Vagina (tissue), 2 donors: ENCODE results near the gene EMSY. TPM values are rescaled to one million over a fixed set of nuclear protein-coding genes. Genes with fewer than 3 reads are reported as not detected.

Experiments
- DNase-seq, 2 donors: peaks; one replicate each; pipeline ENCODE4 v3.0.0-alpha.2; 2017; ENCODE audit errors: extremely low spot score in 2 of 2
- H3K27ac ChIP-seq: fragments of 200-600 bp; sonication (generic); one replicate; pipeline ENCODE4 v1.5.1; 2019
- H3K27me3 ChIP-seq: fragments of 200-600 bp; sonication (generic); one replicate; pipeline ENCODE4 v1.5.1; 2019
- H3K36me3 ChIP-seq, 2 donors: fragments of 200-600 bp; sonication (generic); one replicate each; pipeline ENCODE4 v1.5.1; 2017 to 2019
- H3K4me1 ChIP-seq: fragments of 200-600 bp; sonication (generic); one replicate; pipeline ENCODE4 v1.5.1; 2019
- H3K4me3 ChIP-seq, 2 donors: fragments of 200-600 bp; sonication (generic); 1 replicate in 1 of 2; 2 replicates in 1 of 2; pipeline ENCODE4 v1.5.1; 2016 to 2019
- H3K9me3 ChIP-seq: fragments of 200-600 bp; sonication (generic); one replicate; pipeline ENCODE4 v1.5.1; 2019
- CTCF ChIP-seq, 3 experiments: fragments of 450-650 bp in 2 of 3; fragments of 200-600 bp in 1 of 3; sonication (generic) in 1 of 3; IDR thresholded peaks; one replicate each; pipeline ENCODE4 v1.5.1; 2017 to 2019; ENCODE audit warnings: antibody characterized with exemption in 3 of 3, mild to moderate bottlenecking in 2 of 3, moderate library complexity in 2 of 3
- POLR2A ChIP-seq, 2 donors: fragments of 450-650 bp; IDR thresholded peaks; one replicate each; pipeline ENCODE4 v1.6.1; 2017; ENCODE audit warnings: antibody characterized with exemption in 2 of 2, mild to moderate bottlenecking in 2 of 2, moderate library complexity in 2 of 2
- POLR2AphosphoS5 ChIP-seq, 2 donors: sonication (generic); formaldehyde crosslinking; IDR thresholded peaks; one replicate each; pipeline ENCODE4 v1.9.0; 2017; ENCODE audit warnings: antibody characterized with exemption in 2 of 2, mild to moderate bottlenecking in 2 of 2, low read depth in 1 of 2; ENCODE audit not compliant: insufficient read depth in 1 of 2
- intact Hi-C: fragments of 100-400 bp; cut with DNase I; formaldehyde crosslinking; loops from one replicate; pipeline ENCODE4 v1.15.1; 2023
- total RNA-seq: library from RNA; depleted of rRNA; stranded (reverse); fragments of >200 nt; gene quantifications from one replicate; pipeline ENCODE4 v1.2.3, GENCODE V29; 2016

Gene EMSY
- total RNA-seq, 1 donor from 2014 or later = 31.2 TPM

GRCh38 chr11:76424891-76425290 lies 19.9 kb upstream of the EMSY start:
- intact Hi-C loops = no loop called here
- TF ChIP-seq CTCF (IDR thresholded peaks at IDR 0.05) (no peak), POLR2AphosphoS5 (IDR thresholded peaks at IDR 0.05; ENCODE audit: insufficient read depth in 1 of 2, low read depth in 1 of 2) (no peak), POLR2A (IDR thresholded peaks at IDR 0.05) (no peak)
- no peaks in the 10 kb centered on the region for H3K27me3 ChIP-seq
- no peak overlapping the region for H3K4me3 ChIP-seq
- no peaks in the 10 kb centered on the region for H3K9me3 ChIP-seq
- no peaks in the 10 kb centered on the region for H3K36me3 ChIP-seq
- no peaks in the 10 kb centered on the region for H3K4me1 ChIP-seq
- no peak for DNase-seq
- H3K27ac ChIP-seq = no peak overlapping the region

DNA sequence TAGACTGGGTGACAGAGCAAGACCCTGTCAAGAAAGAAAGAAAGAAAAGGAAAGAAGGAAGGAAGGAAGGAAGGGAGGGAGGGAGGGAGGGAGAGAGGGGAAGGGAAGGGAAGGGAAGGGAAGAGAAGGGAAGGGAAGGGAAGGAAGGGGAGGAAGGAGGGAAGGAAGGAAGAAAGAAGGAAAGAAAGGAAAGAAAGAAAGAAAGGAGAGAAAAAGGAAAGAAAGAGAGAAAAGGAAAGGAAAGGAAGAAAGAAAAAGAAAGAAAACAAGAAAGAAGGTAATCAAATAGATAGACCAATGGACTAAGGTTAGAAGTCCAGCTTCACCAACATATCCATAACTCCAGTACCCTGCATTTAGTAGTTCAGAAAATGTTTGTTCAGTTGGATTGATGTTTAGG lies 18.2 kb upstream of the EMSY start:
- DNase-seq = no peak
- intact Hi-C loops = no loop called here
- H3K36me3 ChIP-seq = no peaks in the 10 kb centered on the region
- TF ChIP-seq POLR2AphosphoS5 (IDR thresholded peaks at IDR 0.05; ENCODE audit: insufficient read depth in 1 of 2, low read depth in 1 of 2) (no peak), CTCF (IDR thresholded peaks at IDR 0.05) (no peak), POLR2A (IDR thresholded peaks at IDR 0.05) (no peak)
- H3K9me3 ChIP-seq = no peaks in the 10 kb centered on the region
- no peak overlapping the region for H3K27ac ChIP-seq
- no peaks in the 10 kb centered on the region for H3K4me1 ChIP-seq
- no peaks in the 10 kb centered on the region for H3K27me3 ChIP-seq
- no peak overlapping the region for H3K4me3 ChIP-seq

DNA sequence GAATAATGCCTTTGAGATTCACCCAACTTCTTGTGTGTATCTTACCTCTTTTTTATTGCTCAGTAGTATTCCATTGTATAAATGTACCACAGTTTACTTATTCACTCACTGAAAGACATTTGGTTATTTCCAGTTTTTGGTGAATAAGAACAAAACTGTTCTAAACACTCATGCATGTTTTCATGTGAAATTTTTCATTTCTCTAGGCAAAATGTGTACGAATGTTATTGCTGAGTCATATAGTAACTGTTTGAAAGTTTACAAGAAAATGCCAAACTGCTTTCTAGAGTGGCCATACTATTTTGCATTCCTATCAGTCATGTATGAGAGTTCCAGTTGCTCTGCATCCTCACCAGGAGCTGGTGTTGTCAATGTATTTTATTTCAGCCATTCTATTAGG lies 8.8 kb upstream of the EMSY start:
- Histone ChIP-seq H3K4me1 (no peaks in the 10 kb centered on the region), H3K27ac (no peak overlapping the region), H3K27me3 (no peaks in the 10 kb centered on the region), H3K4me3 (no peak overlapping the region), H3K9me3 (no peaks in the 10 kb centered on the region), H3K36me3 (no peaks in the 10 kb centered on the region)
- no peak for TF ChIP-seq CTCF (IDR thresholded peaks at IDR 0.05)
- no peak for TF ChIP-seq POLR2A (IDR thresholded peaks at IDR 0.05)
- TF ChIP-seq POLR2AphosphoS5 (IDR thresholded peaks at IDR 0.05; ENCODE audit: insufficient read depth in 1 of 2, low read depth in 1 of 2) = no peak
- intact Hi-C loops = no loop called here
- no peak for DNase-seq

DNA sequence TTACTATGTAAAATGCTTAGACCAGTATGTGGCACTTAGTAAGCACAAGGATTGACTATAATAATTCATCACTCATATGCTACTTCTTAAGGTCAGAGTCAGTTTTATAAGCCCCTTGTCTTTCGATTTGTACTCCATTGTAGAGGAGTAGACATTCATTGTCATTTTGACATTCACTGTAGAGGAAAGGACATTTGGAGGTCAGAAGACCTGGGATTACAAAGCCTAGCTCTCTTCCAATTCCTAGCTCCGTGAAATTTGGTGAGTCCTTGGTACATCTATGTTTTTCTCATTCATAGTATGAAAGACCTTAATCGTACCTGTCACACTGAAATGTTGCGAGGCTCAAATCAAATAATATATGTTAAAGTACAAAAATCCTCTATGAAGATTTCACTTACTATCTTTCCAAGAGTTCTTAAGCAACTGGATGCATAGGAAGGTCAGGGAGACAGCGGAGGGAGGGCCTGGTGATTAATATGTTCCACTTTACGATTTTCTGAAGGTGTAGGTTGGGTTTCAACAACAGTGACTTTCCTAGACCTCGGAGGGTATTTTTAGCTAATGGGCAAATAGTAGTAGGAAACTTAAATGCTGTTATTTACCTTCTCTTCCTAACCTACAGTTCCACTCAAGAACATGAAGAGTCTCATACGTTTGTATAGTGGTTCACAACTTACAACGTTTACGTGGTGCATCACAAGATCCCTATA lies 1.4 kb upstream of the EMSY start:
- H3K9me3 ChIP-seq = no peaks in the 10 kb centered on the region
- no peaks in the 10 kb centered on the region for H3K27me3 ChIP-seq
- TF ChIP-seq CTCF (IDR thresholded peaks at IDR 0.05) (no peak), POLR2A (IDR thresholded peaks at IDR 0.05) (no peak), POLR2AphosphoS5 (IDR thresholded peaks at IDR 0.05; ENCODE audit: insufficient read depth in 1 of 2, low read depth in 1 of 2) (no peak)
- no peaks in the 10 kb centered on the region for H3K36me3 ChIP-seq
- H3K4me1 ChIP-seq = peaks cover 25% of the 10 kb centered on the region
- intact Hi-C loops = no loop called here
- H3K27ac ChIP-seq = peak overlapping the region; percentile 96
- DNase-seq = no peak
- peak overlapping the region; percentile 80 to 97 for H3K4me3 ChIP-seq

DNA sequence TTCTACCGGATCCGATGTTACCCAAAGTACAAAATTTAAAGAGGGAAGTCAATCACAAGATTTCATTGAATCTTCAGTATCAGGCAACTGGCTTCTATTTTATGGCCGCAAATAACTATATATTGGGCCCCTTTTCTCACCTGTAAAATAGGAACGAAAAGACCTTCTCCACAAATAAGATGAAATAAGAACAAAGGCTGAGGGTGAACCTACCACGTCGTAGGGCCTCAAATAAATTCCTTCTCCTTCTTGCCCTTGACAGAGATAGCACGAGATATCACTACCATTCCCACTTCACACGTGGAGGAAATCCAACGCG lies 794 bp upstream of the EMSY start:
- DNase-seq = no peak
- no peaks in the 10 kb centered on the region for H3K27me3 ChIP-seq
- intact Hi-C loops = no loop called here
- no peaks in the 10 kb centered on the region for H3K36me3 ChIP-seq
- H3K9me3 ChIP-seq = no peaks in the 10 kb centered on the region
- TF ChIP-seq POLR2AphosphoS5 (IDR thresholded peaks at IDR 0.05; ENCODE audit: insufficient read depth in 1 of 2, low read depth in 1 of 2) (no peak), CTCF (IDR thresholded peaks at IDR 0.05) (no peak), POLR2A (IDR thresholded peaks at IDR 0.05) (no peak)
- H3K4me1 ChIP-seq = peaks cover 25% of the 10 kb centered on the region
- H3K27ac ChIP-seq = peak overlapping the region; percentile 96
- peak overlapping the region; percentile 80 to 97 for H3K4me3 ChIP-seq
